Glutamatergic neuron (in vitro differentiated cells): Measurements from ENCODE around the gene IYD. TPM values are rescaled to one million over a fixed set of nuclear protein-coding genes. Genes with fewer than 3 reads are reported as not detected.

Experiments used
- DNase-seq: peaks from one replicate; pipeline ENCODE4 v3.0.0; 2022
- H3K27ac Mint-ChIP-seq: one replicate; pipeline ENCODE4 v1.8.0; 2020; ENCODE audit warnings: mild to moderate bottlenecking, mixed read lengths, inconsistent platforms; ENCODE audit not compliant: unreplicated experiment
- H3K27me3 Mint-ChIP-seq: one replicate; pipeline ENCODE4 v1.8.0; 2020; ENCODE audit warnings: mild to moderate bottlenecking, moderate library complexity, mixed read lengths, inconsistent platforms; ENCODE audit not compliant: unreplicated experiment
- H3K36me3 Mint-ChIP-seq: one replicate; pipeline ENCODE4 v1.8.0; 2020; ENCODE audit warnings: mild to moderate bottlenecking, mixed read lengths, inconsistent platforms; ENCODE audit not compliant: unreplicated experiment
- H3K4me1 Mint-ChIP-seq: one replicate; pipeline ENCODE4 v1.8.0; 2020; ENCODE audit warnings: mild to moderate bottlenecking, low read depth, mixed read lengths, inconsistent platforms; ENCODE audit not compliant: unreplicated experiment
- H3K4me3 Mint-ChIP-seq: one replicate; pipeline ENCODE4 v1.8.0; 2020; ENCODE audit warnings: mild to moderate bottlenecking, mixed read lengths, inconsistent platforms; ENCODE audit not compliant: unreplicated experiment
- H3K9me3 Mint-ChIP-seq: one replicate; pipeline ENCODE4 v1.8.0; 2020; ENCODE audit warnings: mild to moderate bottlenecking, moderate library complexity, mixed read lengths, inconsistent platforms; ENCODE audit not compliant: unreplicated experiment
- total RNA-seq: library from RNA; stranded (reverse); fragmentation: NEBNext Ultra II Directional; extraction: Animal tissue kit (Norgen Biotek cat#: 25700); gene quantifications from one replicate; pipeline ENCODE4 v1.2.1, GENCODE V29; 2021; ENCODE audit not compliant: unreplicated experiment
- TF ChIP-seq, protein P1 (sequence below): fragments of 200-600 bp; sonication (generic); IDR thresholded peaks from one replicate; pipeline ENCODE4 v1.5.0; 2021; ENCODE audit not compliant: partially characterized antibody, unreplicated experiment

IYD gene
- total RNA-seq, 1 donor from 2014 or later = not detected

DNA sequence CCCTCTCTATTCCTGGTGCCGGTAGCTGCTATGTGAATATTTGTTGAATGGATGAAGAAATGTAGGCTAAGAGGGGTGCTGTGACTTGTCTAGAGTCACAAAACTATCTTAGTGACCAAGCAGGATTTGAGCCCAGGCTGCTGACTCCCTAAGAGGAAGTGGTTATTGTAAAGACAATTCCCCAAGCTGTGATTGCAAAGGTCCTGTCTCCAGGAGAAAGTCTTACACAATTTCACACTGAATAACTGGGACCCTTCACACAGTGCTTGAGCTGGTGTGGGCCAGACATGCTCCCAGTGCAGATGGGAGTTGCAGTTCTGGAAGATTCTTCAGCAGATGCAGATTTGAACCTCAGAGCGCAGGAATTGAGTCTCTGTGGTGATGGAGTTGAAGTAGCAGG lies 38.1 kb downstream of the IYD start:
- Mint-ChIP-seq H3K4me3 (no peak overlapping the region), H3K4me1 (peaks cover 1% of the 10 kb centered on the region), H3K9me3 (no peaks in the 10 kb centered on the region), H3K27me3 (peaks cover 2% of the 10 kb centered on the region), H3K36me3 (no peaks in the 10 kb centered on the region), H3K27ac (no peak overlapping the region)
- TF ChIP-seq, protein P1, sequence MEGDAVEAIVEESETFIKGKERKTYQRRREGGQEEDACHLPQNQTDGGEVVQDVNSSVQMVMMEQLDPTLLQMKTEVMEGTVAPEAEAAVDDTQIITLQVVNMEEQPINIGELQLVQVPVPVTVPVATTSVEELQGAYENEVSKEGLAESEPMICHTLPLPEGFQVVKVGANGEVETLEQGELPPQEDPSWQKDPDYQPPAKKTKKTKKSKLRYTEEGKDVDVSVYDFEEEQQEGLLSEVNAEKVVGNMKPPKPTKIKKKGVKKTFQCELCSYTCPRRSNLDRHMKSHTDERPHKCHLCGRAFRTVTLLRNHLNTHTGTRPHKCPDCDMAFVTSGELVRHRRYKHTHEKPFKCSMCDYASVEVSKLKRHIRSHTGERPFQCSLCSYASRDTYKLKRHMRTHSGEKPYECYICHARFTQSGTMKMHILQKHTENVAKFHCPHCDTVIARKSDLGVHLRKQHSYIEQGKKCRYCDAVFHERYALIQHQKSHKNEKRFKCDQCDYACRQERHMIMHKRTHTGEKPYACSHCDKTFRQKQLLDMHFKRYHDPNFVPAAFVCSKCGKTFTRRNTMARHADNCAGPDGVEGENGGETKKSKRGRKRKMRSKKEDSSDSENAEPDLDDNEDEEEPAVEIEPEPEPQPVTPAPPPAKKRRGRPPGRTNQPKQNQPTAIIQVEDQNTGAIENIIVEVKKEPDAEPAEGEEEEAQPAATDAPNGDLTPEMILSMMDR = no peak
- no peak for DNase-seq

DNA sequence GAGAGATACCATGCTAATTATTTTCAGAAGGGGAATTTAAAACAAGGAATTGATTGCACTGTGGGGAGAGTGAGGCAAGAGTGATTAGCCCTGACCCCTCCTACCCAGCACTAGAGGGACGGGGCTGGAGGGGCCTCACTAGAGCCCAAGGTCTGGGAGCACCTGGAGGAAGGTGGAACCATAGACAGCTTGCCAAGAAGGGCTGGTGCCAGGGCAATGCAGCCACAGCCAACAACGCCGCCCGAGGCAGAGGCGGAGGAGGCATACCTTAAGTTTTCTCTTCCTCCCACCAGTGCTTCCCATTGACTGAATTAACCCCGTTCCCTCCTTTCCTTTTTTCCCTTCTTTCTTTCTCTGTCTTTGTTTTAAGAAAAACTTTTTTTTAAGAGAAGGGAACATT lies 40.0 kb downstream of the IYD start:
- Mint-ChIP-seq H3K27ac (no peak overlapping the region), H3K4me3 (no peak overlapping the region), H3K4me1 (no peaks in the 10 kb centered on the region), H3K36me3 (no peaks in the 10 kb centered on the region), H3K27me3 (peaks cover 2% of the 10 kb centered on the region), H3K9me3 (no peaks in the 10 kb centered on the region)
- TF ChIP-seq, protein P1 = no peak
- no peak for DNase-seq

GRCh38 chr6:150409576-150410066 lies 40.8 kb downstream of the IYD start:
- Mint-ChIP-seq H3K9me3 (no peaks in the 10 kb centered on the region), H3K27me3 (peaks cover 2% of the 10 kb centered on the region), H3K4me1 (no peaks in the 10 kb centered on the region), H3K4me3 (no peak overlapping the region), H3K36me3 (no peaks in the 10 kb centered on the region), H3K27ac (no peak overlapping the region)
- DNase-seq = no peak
- TF ChIP-seq, protein P1 = no peak

GRCh38 chr6:150410399-150410798 lies 41.6 kb downstream of the IYD start:
- Mint-ChIP-seq H3K9me3 (no peaks in the 10 kb centered on the region), H3K36me3 (no peaks in the 10 kb centered on the region), H3K27me3 (peaks cover 2% of the 10 kb centered on the region), H3K4me1 (no peaks in the 10 kb centered on the region), H3K27ac (no peak overlapping the region), H3K4me3 (no peak overlapping the region)
- TF ChIP-seq, protein P1 = no peak
- no peak for DNase-seq

DNA sequence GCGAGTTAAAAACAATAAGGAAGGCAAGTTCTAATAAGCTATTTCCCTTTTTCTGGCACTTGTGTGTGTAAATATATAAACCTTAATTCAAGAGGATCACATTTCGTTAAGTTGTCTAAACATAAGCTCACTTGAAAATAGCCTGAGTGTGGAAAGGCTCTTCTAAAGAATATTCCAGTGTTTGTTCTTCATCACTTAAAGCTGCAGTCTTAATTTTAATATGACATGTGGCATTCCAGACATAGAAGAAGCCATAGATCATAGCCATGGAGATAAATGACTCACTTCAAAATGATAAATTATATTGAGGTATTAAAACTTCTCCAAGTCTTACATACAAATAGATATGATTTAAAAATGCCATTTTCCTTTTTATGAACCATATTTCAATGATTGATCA lies 42.1 kb downstream of the IYD start:
- Mint-ChIP-seq H3K36me3 (no peaks in the 10 kb centered on the region), H3K4me3 (no peak overlapping the region), H3K4me1 (no peaks in the 10 kb centered on the region), H3K9me3 (no peaks in the 10 kb centered on the region), H3K27me3 (peaks cover 2% of the 10 kb centered on the region), H3K27ac (no peak overlapping the region)
- TF ChIP-seq, protein P1 = no peak
- no peak for DNase-seq
